ENCODE measurements around the gene NT5C1A.

- TF ChIP-seq ZFP30 (CRISPR knock-in tag; IDR thresholded peaks at IDR 0.05) (no peak), ZNF8 (CRISPR knock-in tag; IDR thresholded peaks at IDR 0.05) (no peak), ZNF565 (CRISPR knock-in tag; conservative IDR thresholded peaks at IDR 0.05; ENCODE audit: low read depth) (no peak), CSDC2 (CRISPR knock-in tag; IDR thresholded peaks at IDR 0.05) (no peak), ZFP3 (CRISPR knock-in tag; IDR thresholded peaks at IDR 0.05) (no peak)
Observed at GRCh38 chr1:39704757-39705156, 32.9 kb upstream of the NT5C1A start.
